GM12874 (cell line): ENCODE measurements around the gene FBXO34.

Experiments
- TF ChIP-seq, protein P1 (sequence below): IDR thresholded peaks from 2 replicates; pipeline ENCODE4 v1.5.1; 2011; ENCODE audit warnings: low read depth, mild to moderate bottlenecking, control low read depth, low read length, moderate library complexity; ENCODE audit not compliant: insufficient read depth

The FBXO34 gene

DNA sequence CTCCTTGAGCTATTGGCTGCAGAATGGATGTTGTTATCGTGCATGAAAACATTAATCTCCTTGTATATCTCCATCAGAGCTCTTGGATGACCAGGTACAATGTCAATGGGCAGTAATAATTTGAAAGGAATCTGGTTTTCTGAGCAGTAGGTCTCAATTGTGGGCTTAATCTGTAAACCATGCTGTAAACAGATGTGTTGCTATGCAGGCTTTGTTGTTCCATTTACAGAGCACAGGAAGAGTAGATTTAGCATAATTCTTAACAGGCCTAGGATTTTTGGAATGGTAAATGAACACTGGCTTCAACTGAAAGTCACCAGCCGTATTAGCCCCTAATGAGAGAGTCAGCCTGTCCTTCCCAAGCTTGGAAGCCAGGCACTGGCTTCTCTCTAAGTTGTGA, 90.0 kb downstream of the FBXO34 start:
- TF ChIP-seq, protein P1, sequence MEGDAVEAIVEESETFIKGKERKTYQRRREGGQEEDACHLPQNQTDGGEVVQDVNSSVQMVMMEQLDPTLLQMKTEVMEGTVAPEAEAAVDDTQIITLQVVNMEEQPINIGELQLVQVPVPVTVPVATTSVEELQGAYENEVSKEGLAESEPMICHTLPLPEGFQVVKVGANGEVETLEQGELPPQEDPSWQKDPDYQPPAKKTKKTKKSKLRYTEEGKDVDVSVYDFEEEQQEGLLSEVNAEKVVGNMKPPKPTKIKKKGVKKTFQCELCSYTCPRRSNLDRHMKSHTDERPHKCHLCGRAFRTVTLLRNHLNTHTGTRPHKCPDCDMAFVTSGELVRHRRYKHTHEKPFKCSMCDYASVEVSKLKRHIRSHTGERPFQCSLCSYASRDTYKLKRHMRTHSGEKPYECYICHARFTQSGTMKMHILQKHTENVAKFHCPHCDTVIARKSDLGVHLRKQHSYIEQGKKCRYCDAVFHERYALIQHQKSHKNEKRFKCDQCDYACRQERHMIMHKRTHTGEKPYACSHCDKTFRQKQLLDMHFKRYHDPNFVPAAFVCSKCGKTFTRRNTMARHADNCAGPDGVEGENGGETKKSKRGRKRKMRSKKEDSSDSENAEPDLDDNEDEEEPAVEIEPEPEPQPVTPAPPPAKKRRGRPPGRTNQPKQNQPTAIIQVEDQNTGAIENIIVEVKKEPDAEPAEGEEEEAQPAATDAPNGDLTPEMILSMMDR: no peak

DNA sequence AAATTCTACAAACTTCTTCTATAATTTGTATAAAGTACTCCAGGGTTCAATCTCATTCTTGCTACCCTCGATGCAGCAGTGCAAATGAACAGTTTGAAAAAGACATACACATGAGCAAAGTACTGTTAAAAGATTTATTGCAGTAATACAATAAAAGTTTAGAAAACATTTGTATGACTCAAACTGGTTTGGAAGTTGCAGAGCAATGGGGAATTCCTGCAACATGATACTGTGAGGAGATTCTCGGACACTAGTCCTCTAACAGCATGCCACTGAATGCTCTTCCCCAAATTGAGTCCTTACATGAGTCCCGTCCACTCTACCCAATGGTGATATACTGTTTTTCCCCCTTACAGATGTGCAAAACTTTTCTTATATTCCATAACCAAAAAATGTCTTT, 95.0 kb downstream of the FBXO34 start:
- TF ChIP-seq, protein P1: no peak

DNA sequence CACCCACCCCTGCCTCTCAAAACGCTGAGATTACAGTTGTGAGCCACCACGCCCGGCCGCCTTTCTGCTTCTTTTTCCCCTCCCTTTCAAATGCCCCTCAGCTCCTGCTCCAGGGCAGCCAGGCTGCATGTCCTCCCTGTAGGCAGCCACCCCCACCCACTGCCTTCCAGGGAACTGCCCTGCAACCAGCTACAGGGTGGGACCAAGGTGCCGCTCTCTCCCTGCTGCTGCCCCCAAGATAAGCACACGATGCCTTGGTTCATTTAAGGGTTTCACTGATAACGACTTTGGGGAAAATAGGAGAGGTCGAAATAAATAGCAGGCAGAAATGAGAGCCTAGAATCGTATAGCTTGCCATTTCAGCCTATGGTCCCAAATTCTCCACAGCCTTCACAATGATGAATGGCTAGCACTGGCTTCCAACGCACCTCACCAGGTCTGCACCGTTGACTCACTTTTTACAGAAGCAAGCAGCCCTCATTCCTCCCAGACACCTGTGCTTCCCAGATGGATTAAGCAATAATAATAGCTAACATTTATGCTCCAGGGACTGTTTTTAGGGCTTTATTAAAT, 99.7 kb downstream of the FBXO34 start:
- TF ChIP-seq, protein P1: no peak

DNA sequence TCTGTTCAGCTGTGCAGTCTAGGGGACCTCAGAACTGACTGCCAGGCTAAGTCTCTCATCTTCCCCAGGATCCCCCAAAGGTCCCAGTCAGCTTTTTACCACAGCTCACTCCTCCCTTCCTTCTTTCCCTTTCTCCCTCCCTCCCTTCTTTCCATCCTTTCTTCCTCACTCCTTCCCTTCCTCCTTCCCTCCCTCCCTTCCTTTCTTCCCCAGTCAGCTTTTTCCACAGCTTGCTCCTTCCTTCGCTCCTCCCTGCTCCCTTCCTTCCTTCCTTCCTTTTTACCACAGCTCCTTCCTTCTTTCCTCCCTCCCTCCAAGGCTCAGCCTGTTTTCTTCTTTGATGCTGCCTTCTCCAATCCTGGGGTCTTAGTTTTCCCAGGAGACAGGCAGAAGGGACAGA, 101.2 kb downstream of the FBXO34 start:
- TF ChIP-seq, protein P1: no peak

DNA sequence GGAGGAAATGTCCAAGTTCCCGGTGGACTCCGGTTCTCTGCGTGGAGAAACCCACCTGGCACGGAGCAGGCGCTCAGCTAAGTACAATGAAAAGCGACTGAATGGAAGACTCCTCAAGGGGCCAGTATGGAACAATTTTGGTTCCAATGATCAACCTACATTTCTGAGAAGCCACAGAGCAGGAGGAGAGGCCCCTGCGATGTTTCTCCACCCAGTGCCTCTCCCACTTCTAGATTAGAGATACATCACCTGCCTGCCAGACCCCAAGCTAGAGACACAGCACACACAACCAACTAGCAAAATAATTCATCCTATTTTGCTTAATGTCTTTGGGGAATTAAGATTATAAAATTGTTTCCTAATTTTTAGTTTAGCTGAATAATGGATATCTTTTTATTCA, 101.6 kb downstream of the FBXO34 start:
- TF ChIP-seq, protein P1: no peak

DNA sequence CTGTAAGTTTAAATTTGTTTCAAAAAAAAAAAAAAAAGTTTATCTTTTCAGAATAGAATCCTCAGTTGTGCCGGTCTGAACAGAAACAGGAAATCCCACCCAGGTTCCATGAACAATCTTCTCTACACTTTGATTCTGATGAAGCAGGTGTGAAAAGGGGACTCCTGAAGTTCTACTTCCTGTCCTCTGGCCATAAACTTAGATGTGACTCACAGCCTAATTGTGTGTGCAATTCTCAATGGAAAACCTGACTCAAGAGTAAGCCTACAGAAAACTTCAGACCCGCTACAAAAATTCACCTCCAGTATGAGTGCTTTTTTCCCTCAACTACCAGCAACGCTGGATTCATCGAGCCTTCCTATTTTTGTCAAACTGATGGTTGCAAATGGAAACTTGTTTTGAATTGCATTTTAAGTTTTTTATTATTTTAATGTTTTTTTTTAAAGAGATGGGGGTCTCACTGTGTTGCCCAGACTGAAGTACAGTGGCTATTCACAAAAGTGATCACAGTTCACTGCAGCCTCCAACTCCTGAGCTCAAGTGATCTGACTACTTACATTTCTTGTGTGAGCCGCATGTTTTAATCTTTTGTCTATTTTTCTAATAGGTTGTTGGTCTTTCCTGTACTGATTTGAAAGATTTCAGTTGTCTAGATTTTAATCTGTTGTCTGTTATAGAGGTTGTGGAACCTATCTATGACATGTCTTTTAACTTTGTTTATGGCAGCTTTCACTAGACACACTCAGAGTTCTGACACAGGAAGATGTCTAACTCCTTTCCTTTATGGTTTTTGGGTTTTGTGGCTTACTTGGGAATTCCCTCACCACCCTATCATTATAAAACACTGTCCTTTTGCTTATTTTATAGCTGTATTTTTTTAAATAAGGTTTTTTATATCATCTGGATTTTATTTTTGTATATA, 102.8 kb downstream of the FBXO34 start:
- TF ChIP-seq, protein P1: no peak

DNA sequence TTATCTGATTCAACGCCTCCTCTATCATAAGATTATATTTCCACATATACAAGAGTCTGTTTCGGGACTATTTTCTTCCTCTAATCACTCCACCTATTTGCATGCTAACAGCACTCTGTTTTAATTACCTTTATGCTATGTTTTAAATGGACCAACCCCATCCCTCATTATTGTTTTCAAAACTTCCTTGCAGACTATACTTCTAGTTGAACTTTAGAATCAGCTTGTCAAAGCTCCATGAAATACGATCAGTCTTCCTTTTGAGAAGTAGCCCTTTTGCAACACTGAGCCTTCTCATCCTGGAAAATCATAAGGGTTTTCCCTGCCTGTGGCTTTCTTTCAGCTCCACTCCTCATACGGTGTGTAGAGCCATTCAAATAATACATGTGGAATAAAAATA, 103.5 kb downstream of the FBXO34 start:
- TF ChIP-seq, protein P1: no peak
